ENCODE results near the gene CA5B.

DNA sequence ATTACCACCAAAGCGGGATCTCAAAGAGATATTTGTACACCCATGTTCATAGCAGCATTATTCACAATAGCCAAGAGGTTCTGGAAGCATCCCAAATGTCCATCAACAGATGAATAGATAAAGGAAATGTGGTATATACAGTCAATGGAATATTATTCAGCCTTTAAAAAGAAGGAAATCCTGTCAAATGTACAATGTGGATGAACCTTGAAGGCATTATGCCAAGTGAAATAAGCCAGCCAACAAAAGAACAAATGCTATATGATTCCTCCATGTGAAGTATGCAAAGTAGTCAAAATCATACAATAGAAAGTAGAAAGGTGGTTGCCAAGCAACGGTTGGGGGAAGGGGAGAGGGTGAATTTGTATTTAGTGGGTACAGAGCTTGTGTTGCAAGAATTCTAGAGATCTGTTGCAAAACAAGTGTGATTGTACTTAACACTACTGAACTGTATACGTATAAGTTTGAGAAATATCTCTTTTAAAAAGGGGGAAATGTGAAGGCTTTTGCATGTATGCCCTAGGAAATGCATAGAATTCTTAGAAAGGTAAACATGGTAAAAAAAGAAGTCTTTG, 47.2 kb downstream of the CA5B start:
- no peak for TF ChIP-seq EZH2phosphoT487 (IDR thresholded peaks at IDR 0.05)
- TF ChIP-seq, protein P1, sequence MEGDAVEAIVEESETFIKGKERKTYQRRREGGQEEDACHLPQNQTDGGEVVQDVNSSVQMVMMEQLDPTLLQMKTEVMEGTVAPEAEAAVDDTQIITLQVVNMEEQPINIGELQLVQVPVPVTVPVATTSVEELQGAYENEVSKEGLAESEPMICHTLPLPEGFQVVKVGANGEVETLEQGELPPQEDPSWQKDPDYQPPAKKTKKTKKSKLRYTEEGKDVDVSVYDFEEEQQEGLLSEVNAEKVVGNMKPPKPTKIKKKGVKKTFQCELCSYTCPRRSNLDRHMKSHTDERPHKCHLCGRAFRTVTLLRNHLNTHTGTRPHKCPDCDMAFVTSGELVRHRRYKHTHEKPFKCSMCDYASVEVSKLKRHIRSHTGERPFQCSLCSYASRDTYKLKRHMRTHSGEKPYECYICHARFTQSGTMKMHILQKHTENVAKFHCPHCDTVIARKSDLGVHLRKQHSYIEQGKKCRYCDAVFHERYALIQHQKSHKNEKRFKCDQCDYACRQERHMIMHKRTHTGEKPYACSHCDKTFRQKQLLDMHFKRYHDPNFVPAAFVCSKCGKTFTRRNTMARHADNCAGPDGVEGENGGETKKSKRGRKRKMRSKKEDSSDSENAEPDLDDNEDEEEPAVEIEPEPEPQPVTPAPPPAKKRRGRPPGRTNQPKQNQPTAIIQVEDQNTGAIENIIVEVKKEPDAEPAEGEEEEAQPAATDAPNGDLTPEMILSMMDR (IDR thresholded peaks at IDR 0.05), result no peak
- no peak for TF ChIP-seq EZH2 (IDR thresholded peaks at IDR 0.05)
